H1 (cell line): ENCODE results near the gene CDK5.

Source experiments
- EP300 ChIP-seq, 2 experiments: IDR thresholded peaks; 1 replicate in 1 of 2; 2 replicates in 1 of 2; pipeline ENCODE4 v1.6.1; 2011 to 2012; ENCODE audit warnings: low read depth in 2 of 2, low read length in 2 of 2, mild to moderate bottlenecking in 2 of 2, borderline replicate concordance in 1 of 2, inconsistent platforms in 1 of 2, moderate library complexity in 1 of 2
- EZH2 ChIP-seq: fragments of 200-600 bp; sonication (generic); IDR thresholded peaks from 2 replicates; pipeline ENCODE4 v1.7.1; 2012; ENCODE audit warnings: low read depth, mild to moderate bottlenecking, moderate library complexity, low read length, inconsistent platforms; ENCODE audit not compliant: severe bottlenecking
- RFX5 ChIP-seq: IDR thresholded peaks from 2 replicates; pipeline ENCODE4 v1.6.1; 2011; ENCODE audit warnings: low read depth, low read length, improper control_type of control experiment, borderline replicate concordance
- RNF2 ChIP-seq: fragments of 200-900, 300-1000 bp; sonication (generic); IDR thresholded peaks from 2 replicates; pipeline ENCODE4 v1.7.1; 2016; ENCODE audit warnings: borderline replicate concordance, low read depth, mild to moderate bottlenecking, antibody characterized with exemption, low read length; ENCODE audit not compliant: poor library complexity, severe bottlenecking; ENCODE audit errors: missing control alignments
- TF ChIP-seq, protein P1 (sequence below), 3 experiments: IDR thresholded peaks; 1 replicate in 2 of 3; 2 replicates in 1 of 3; pipeline versions ENCODE4 v1.5.1 to v1.6.1; 2011; ENCODE audit warnings: low read length in 3 of 3, mild to moderate bottlenecking in 3 of 3, inconsistent platforms in 2 of 3, low read depth in 1 of 3, moderate library complexity in 1 of 3; ENCODE audit not compliant: insufficient read depth in 1 of 3; ENCODE audit errors: control extremely low read depth in 1 of 3
- TF ChIP-seq, protein P2 (sequence below): IDR thresholded peaks from 2 replicates; pipeline ENCODE4 v1.6.1; 2012; ENCODE audit warnings: low read length, inconsistent platforms

DNA sequence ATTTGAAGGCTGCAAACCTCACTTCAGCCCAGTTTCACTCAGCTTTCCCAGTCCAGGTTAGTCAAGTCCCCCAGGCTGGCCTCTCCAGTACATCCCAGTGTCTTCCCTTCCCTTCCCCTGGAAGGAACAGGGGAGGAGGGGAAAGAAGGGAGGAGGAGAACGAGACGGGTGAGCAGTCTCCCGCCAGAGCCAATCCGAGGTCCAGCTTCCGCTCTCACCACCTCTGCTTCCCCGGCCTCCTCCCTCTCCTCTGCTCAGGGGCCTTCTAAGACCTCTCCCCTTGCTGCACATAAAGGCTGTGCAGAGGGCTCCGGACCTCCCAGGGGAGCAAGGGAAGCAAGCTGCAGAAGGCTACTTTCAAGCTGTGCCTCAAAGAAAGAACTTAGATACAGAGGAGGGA lies 37.5 kb downstream of the CDK5 start:
- TF ChIP-seq, protein P1, sequence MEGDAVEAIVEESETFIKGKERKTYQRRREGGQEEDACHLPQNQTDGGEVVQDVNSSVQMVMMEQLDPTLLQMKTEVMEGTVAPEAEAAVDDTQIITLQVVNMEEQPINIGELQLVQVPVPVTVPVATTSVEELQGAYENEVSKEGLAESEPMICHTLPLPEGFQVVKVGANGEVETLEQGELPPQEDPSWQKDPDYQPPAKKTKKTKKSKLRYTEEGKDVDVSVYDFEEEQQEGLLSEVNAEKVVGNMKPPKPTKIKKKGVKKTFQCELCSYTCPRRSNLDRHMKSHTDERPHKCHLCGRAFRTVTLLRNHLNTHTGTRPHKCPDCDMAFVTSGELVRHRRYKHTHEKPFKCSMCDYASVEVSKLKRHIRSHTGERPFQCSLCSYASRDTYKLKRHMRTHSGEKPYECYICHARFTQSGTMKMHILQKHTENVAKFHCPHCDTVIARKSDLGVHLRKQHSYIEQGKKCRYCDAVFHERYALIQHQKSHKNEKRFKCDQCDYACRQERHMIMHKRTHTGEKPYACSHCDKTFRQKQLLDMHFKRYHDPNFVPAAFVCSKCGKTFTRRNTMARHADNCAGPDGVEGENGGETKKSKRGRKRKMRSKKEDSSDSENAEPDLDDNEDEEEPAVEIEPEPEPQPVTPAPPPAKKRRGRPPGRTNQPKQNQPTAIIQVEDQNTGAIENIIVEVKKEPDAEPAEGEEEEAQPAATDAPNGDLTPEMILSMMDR (IDR thresholded peaks at IDR 0.05; ENCODE audit: control extremely low read depth in 1 of 3, insufficient read depth in 1 of 3, low read depth in 1 of 3, low read length in 3 of 3) = no peak
- TF ChIP-seq EP300 (IDR thresholded peaks at IDR 0.05; ENCODE audit: borderline replicate concordance in 1 of 2, low read depth in 2 of 2, low read length in 2 of 2) = no peak
- TF ChIP-seq RFX5 = no peak
- TF ChIP-seq EZH2 = no peak
- TF ChIP-seq, protein P2, sequence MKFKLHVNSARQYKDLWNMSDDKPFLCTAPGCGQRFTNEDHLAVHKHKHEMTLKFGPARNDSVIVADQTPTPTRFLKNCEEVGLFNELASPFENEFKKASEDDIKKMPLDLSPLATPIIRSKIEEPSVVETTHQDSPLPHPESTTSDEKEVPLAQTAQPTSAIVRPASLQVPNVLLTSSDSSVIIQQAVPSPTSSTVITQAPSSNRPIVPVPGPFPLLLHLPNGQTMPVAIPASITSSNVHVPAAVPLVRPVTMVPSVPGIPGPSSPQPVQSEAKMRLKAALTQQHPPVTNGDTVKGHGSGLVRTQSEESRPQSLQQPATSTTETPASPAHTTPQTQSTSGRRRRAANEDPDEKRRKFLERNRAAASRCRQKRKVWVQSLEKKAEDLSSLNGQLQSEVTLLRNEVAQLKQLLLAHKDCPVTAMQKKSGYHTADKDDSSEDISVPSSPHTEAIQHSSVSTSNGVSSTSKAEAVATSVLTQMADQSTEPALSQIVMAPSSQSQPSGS = no peak
- TF ChIP-seq RNF2 = no peak
